ENCODE data around the gene BTD.

Gene BTD

DNA sequence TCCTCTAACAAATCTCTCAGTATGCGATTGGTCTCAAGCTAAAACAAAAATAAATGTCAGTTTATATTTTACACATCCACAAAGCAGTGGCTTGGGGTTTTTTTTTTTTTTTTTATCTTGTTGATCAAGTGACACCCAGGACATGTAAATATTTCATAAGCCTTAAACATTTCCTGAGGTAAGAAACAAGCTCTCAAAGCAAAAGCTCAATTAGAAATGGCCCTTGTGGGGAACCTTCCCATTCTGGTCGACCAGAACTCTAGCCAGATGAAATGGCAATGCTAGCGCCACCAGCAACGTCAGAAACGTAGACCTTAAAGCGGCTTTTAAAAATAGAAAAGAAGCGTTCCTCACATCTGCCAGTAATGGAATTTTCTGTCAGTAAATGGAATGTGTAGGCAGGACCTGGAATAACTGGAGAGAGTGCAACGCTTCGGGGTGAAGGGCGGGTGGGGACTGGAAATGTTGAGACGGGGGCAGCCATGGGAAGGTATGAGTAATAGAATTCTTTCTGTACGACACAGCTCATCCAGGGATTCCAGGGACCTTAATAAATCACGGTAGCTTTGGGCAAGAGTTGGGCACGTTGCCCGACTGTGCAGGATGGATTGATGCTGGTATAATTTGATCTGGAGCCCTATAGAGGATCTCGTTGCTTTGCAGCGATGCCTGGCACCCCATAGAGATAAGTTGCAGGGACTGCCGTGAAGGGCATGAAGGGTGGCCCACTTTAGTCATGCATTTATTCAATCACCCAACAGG is 44.4 kb downstream of the BTD start:
- no peak overlapping the region for H3K4me3 ChIP-seq (ENCODE audit: low read depth, low read length)
- TF ChIP-seq, protein P1, sequence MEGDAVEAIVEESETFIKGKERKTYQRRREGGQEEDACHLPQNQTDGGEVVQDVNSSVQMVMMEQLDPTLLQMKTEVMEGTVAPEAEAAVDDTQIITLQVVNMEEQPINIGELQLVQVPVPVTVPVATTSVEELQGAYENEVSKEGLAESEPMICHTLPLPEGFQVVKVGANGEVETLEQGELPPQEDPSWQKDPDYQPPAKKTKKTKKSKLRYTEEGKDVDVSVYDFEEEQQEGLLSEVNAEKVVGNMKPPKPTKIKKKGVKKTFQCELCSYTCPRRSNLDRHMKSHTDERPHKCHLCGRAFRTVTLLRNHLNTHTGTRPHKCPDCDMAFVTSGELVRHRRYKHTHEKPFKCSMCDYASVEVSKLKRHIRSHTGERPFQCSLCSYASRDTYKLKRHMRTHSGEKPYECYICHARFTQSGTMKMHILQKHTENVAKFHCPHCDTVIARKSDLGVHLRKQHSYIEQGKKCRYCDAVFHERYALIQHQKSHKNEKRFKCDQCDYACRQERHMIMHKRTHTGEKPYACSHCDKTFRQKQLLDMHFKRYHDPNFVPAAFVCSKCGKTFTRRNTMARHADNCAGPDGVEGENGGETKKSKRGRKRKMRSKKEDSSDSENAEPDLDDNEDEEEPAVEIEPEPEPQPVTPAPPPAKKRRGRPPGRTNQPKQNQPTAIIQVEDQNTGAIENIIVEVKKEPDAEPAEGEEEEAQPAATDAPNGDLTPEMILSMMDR (conservative IDR thresholded peaks at IDR 0.05; ENCODE audit: low read depth, low read length) = no peak
- DNase-seq (ENCODE audit: low read depth) = peak; percentile 72

DNA sequence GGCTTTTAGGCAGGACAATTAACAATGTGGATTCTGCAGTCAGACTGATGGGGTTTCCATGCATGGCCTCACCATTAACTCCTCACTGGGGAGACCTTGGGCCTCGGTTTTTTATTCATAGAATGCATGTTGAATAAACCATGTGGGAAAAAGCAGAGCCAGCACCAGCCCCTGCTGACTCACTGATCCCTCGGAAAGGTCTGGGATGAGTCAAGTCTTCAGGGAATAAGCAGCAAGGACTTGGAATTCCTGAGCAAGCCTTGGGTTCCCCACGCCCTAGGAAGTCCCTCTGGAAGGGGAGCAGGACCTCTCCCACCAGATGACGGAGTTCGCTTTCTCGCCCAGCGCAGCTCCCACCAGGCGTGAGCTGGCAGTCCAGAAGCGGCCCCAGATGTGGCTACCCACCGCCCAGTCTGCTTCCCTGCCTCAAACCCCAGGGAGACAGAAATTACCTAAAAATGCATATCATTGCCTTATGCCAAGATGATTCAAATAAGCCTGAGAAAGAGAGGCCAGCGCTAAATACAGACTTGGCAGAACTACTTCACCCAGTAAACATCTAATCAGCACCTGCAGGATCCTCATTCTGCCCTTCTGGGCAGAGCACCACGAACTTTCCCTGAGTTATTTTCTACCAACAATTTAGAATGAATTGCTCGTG is 45.4 kb downstream of the BTD start:
- H3K4me3 ChIP-seq (ENCODE audit: low read depth, low read length) = no peak overlapping the region
- DNase-seq (ENCODE audit: low read depth) = peak; percentile 96
- TF ChIP-seq, protein P1 (conservative IDR thresholded peaks at IDR 0.05; ENCODE audit: low read depth, low read length) = no peak

DNA sequence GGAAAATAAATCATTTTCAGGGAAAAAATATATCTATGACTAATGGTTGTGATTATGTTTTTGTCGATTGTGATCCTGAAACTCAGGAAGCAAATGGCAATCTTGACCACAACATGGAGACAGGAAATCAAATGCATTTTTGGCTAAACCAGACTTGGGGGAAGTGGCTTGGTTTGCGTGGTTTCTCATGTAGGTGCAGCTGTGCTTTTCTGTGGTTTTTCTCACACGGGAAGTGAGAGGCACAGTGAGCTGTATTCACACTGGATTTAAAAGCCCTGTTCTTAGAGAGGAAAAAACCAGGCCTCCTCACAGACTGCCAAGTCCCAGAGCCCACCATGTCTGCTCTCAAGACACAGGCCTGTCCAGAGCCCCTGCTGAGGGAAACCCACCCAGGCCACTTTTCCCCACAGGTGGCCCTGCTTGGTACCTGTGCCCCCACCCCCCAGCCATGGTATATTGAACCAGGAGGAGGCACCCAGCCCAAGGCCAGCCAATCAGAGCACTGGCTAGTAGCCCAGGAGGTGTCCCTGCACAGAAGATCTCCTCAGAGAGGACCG is 46.1 kb downstream of the BTD start:
- TF ChIP-seq, protein P1 (conservative IDR thresholded peaks at IDR 0.05; ENCODE audit: low read depth, low read length) = no peak
- no peak overlapping the region for H3K4me3 ChIP-seq (ENCODE audit: low read depth, low read length)
- DNase-seq (ENCODE audit: low read depth) = peak; percentile 95

DNA sequence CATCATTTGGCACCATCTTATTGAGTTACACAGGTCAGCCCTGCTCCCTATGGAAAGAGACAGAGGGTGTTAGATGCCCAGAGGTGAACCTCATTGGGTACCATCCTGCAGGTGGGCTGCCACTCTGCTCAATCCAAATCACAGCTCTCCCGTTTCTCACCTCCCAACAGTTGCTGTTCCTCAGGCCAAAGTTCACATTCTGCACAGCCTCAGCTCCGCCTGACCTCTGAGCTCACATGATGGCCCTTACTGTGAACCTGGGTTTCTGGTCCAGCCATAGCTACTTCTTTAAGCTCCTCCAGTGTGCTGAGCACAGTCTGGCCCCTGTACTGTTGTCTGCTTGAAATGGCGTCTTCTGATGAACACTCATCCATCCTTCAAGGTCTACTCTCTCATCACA is 47.8 kb downstream of the BTD start:
- TF ChIP-seq, protein P1 (conservative IDR thresholded peaks at IDR 0.05; ENCODE audit: low read depth, low read length) = no peak
- no peak overlapping the region for H3K4me3 ChIP-seq (ENCODE audit: low read depth, low read length)
- DNase-seq (ENCODE audit: low read depth) = no peak

DNA sequence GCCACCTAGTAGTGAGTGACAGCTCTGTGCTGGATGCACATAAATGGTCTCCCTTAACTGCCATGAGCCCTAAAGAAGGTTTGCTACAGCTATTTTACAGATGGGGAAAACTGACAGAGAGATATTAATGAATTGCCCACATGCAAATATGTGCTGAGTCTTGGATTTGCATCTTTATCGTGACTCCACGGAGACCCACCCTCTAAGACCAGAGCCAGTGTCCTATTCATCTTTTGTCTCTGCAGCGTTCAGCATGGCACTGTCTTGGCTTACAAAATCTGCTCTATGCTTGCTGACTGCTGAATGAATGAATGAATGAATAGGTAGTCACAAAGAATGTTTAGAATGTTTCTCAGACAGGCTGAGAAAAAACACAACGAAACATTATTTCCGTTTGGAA is 48.3 kb downstream of the BTD start:
- TF ChIP-seq, protein P1 (conservative IDR thresholded peaks at IDR 0.05; ENCODE audit: low read depth, low read length) = no peak
- no peak for DNase-seq (ENCODE audit: low read depth)
- H3K4me3 ChIP-seq (ENCODE audit: low read depth, low read length) = no peak overlapping the region

DNA sequence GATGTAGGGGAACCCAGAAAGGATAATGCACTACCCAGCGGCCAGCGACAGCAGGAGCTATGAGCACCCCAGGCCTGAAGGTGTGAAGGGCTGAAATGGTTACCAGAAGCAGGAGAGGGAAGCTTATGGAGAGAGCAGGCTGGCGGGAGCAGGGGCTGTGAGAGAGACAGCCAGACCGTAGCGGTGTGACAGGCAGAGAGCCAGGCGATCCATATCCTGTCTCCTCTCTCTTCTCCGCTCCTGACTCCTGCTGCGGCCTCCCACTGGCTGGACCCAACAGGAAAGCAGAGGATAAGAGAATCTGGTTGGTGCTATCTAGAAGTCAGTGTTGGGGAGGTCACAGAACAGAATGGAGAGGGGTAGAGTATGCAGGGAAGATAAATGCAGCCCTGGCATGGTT is 49.9 kb downstream of the BTD start:
- no peak for DNase-seq (ENCODE audit: low read depth)
- no peak overlapping the region for H3K4me3 ChIP-seq (ENCODE audit: low read depth, low read length)
- TF ChIP-seq, protein P1 (conservative IDR thresholded peaks at IDR 0.05; ENCODE audit: low read depth, low read length) = no peak

All from choroid plexus epithelial cell (primary cell).